ENCODE measurements around the gene AGR2. TPM values are rescaled to one million over a fixed set of nuclear protein-coding genes. Genes with fewer than 3 reads are reported as not detected.

The AGR2 gene
- total RNA-seq, 4 donors from 2014 or later, result 2.6 to 23.9 (median 4.1) TPM; not detected in 1

GRCh38 chr7:16801111-16801542 lies 3.7 kb downstream of the AGR2 start:
- Histone ChIP-seq H3K4me3 (replicated peaks in 1 of 3) (no peak overlapping the region), H3K4me1 (peaks cover 0 to 9% of the 10 kb centered on the region in 2 donors), H3K9me3 (no peaks in the 10 kb centered on the region), H3K36me3 (no peaks in the 10 kb centered on the region), H3K27ac (no peak overlapping the region), H3K27me3 (no peaks in the 10 kb centered on the region)
- no peak for TF ChIP-seq POLR2A (IDR thresholded peaks at IDR 0.05)
- peak in 4 of 6 experiments; percentile 12 to 52 (median 40) for TF ChIP-seq CTCF (IDR thresholded peaks at IDR 0.05)
- no peak for DNase-seq
- intact Hi-C loops (cut with DNase I), result loop anchor here (10.0 kb wide), 1 partner anchor 114 kb away; no protein-coding TSS in a partner anchor

DNA sequence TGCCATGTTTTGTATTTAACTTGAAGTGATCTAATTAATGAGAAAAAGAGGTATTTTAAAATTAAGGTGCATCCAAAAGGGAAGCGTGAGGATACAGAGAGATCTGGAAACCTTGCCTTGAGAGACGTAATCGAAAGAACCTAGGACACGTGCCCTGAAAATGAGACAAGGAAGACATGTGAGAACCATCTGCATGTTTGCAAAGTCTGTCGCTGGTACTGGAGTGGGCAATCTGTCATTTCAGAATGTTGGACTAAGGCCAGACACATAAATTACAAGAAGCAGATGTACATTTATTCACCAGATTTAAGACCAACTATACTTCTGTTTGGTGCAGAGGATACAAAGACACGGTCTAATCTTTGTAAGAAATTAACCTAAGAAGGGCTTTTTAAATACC lies 9.2 kb downstream of the AGR2 start:
- no peak overlapping the region for H3K4me3 ChIP-seq (replicated peaks in 1 of 3)
- no peaks in the 10 kb centered on the region for H3K27me3 ChIP-seq
- intact Hi-C loops (cut with DNase I), result no loop called here
- H3K27ac ChIP-seq, result no peak overlapping the region
- 65 to 66% methylated on average over 6 of the region's 6 CpGs for WGBS, 2 donors
- H3K4me1 ChIP-seq, result no peaks in the 10 kb centered on the region
- H3K36me3 ChIP-seq, result no peaks in the 10 kb centered on the region
- no peak for TF ChIP-seq CTCF (IDR thresholded peaks at IDR 0.05)
- TF ChIP-seq POLR2A (IDR thresholded peaks at IDR 0.05), result no peak
- no peak for DNase-seq
- H3K9me3 ChIP-seq, result no peaks in the 10 kb centered on the region

DNA sequence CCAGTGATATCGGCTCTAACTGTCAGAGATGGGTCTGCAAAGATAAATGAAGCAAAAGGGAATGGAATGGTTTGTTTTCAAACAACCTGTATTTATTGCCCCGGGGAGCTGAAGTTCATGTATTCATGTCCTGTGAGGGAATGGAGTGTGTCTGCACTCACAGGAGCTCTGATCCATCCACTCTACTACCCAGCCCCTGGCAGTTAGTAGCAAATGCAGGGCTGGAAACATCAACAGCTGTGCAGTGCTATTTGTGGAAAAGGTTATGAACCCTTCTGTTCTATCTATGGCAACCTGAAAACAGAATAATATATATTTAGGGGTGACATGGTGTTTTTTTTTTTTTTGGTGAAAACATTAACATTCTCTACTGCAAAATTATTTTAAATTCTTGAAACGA lies 9.8 kb downstream of the AGR2 start:
- WGBS, 2 donors, result 76 to 83% methylated on average over 3 of the region's 3 CpGs
- Histone ChIP-seq H3K27me3 (no peaks in the 10 kb centered on the region), H3K4me3 (replicated peaks in 1 of 3) (no peak overlapping the region), H3K4me1 (no peaks in the 10 kb centered on the region), H3K9me3 (no peaks in the 10 kb centered on the region), H3K36me3 (no peaks in the 10 kb centered on the region), H3K27ac (no peak overlapping the region)
- no peak for TF ChIP-seq POLR2A (IDR thresholded peaks at IDR 0.05)
- no peak for TF ChIP-seq CTCF (IDR thresholded peaks at IDR 0.05)
- DNase-seq, result no peak
- intact Hi-C loops (cut with DNase I), result no loop called here

DNA sequence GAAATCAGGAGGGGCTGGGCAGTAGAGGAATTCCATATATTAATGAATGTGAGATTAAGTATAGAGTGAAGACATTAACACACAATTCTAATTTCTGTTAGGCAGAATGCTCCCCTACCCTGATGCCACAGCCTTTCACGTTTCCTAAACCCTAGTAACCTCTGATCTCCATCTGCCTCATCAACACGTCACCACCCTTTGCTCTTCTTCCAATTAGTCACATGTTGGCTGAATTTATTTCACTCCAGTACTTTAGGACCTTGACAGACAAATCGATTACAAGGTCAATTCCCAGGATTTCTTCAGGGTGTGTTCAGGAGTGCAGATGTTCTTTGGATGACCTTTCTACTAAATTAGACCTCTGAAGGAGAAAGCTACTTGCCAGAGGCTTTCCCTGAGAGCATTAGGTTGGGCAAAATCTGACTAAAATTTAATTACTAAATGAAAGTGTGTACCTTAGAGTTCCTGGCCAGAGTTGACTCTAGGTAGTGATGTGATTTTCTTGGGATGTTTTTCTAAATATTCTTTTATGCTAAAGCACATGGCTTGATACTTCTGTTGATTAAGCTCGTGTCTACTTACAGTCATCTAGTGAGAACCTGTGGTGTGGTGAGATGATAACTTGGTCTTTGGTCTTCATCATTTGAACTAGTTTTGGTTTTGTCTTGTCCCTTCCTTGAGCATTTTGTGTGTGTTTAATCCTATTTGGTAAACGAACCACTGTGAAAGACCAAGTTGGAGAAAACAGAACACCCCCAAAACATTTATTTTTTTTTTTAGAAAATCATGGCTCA lies 12.7 kb downstream of the AGR2 start:
- intact Hi-C loops (cut with DNase I), result no loop called here
- no peaks in the 10 kb centered on the region for H3K27me3 ChIP-seq
- no peak overlapping the region for H3K4me3 ChIP-seq (replicated peaks in 1 of 3)
- 84 to 86% methylated on average over 5 of the region's 5 CpGs for WGBS, 2 donors
- H3K9me3 ChIP-seq, result no peaks in the 10 kb centered on the region
- no peak overlapping the region for H3K27ac ChIP-seq
- TF ChIP-seq POLR2A (IDR thresholded peaks at IDR 0.05) (no peak), CTCF (IDR thresholded peaks at IDR 0.05) (no peak)
- no peaks in the 10 kb centered on the region for H3K36me3 ChIP-seq
- peaks cover under 1 to 1% of the 10 kb centered on the region in 2 donors for H3K4me1 ChIP-seq
- no peak for DNase-seq

- no peak for DNase-seq
- Histone ChIP-seq H3K9me3 (no peaks in the 10 kb centered on the region), H3K4me1 (peaks cover 5 to 6% of the 10 kb centered on the region in 2 donors), H3K36me3 (no peaks in the 10 kb centered on the region), H3K4me3 (replicated peaks in 1 of 3) (no peak overlapping the region), H3K27ac (no peak overlapping the region), H3K27me3 (no peaks in the 10 kb centered on the region)
- TF ChIP-seq CTCF (IDR thresholded peaks at IDR 0.05) (no peak), POLR2A (IDR thresholded peaks at IDR 0.05) (no peak)
- WGBS, 2 donors, result 28 to 40% methylated on average over 1 of the region's 1 CpG
- intact Hi-C loops (cut with DNase I), result no loop called here
Observed at GRCh38 chr7:16791071-16791470, 13.7 kb downstream of the AGR2 start.
